ENCODE results near the gene IL23R. TPM values are rescaled to one million over a fixed set of nuclear protein-coding genes. Genes with fewer than 3 reads are reported as not detected.

IL23R gene
- total and polyA plus RNA-seq, 4 donors = 0.08 to 0.09 TPM; not detected in 2

GRCh38 chr1:67126974-67127373 is 39.3 kb upstream of the IL23R start:
- no peak overlapping the region for H3K4me3 ChIP-seq (ENCODE audit: low read depth in 1 of 3, low read length in 3 of 3)
- no peaks in the 10 kb centered on the region for H3K9me3 ChIP-seq (ENCODE audit: control insufficient read depth in 4 of 4, low read length in 3 of 4)
- WGBS = 33% methylated on average over 1 of the region's 1 CpG
- no peak for DNase-seq (ENCODE audit: low spot score)
- H3K4me1 ChIP-seq (ENCODE audit: control insufficient read depth in 4 of 4, insufficient read depth in 4 of 4, low read length in 3 of 4) = no peaks in the 10 kb centered on the region
- no peaks in the 10 kb centered on the region for H3K27me3 ChIP-seq (ENCODE audit: control insufficient read depth in 4 of 4, insufficient read depth in 4 of 4, low read length in 3 of 4)
- H3K9ac ChIP-seq (ENCODE audit: low read depth in 1 of 2, low read length in 2 of 2) = no peak overlapping the region
- TF ChIP-seq JUND (IDR thresholded peaks at IDR 0.05) = no peak
- TF ChIP-seq HNF4A (conservative IDR thresholded peaks at IDR 0.05) = no peak
- no peak for TF ChIP-seq FOXA2 (IDR thresholded peaks at IDR 0.05)
- TF ChIP-seq RAD21 (IDR thresholded peaks at IDR 0.05) = no peak
- TF ChIP-seq FOXA1 (IDR thresholded peaks at IDR 0.05) = no peak
- no peak for TF ChIP-seq SP1 (IDR thresholded peaks at IDR 0.05)
- TF ChIP-seq, protein P1, sequence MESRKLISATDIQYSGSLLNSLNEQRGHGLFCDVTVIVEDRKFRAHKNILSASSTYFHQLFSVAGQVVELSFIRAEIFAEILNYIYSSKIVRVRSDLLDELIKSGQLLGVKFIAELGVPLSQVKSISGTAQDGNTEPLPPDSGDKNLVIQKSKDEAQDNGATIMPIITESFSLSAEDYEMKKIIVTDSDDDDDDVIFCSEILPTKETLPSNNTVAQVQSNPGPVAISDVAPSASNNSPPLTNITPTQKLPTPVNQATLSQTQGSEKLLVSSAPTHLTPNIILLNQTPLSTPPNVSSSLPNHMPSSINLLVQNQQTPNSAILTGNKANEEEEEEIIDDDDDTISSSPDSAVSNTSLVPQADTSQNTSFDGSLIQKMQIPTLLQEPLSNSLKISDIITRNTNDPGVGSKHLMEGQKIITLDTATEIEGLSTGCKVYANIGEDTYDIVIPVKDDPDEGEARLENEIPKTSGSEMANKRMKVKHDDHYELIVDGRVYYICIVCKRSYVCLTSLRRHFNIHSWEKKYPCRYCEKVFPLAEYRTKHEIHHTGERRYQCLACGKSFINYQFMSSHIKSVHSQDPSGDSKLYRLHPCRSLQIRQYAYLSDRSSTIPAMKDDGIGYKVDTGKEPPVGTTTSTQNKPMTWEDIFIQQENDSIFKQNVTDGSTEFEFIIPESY (IDR thresholded peaks at IDR 0.05) = no peak
- no peak for TF ChIP-seq TAF1 (conservative IDR thresholded peaks at IDR 0.05)
- TF ChIP-seq, protein P2, sequence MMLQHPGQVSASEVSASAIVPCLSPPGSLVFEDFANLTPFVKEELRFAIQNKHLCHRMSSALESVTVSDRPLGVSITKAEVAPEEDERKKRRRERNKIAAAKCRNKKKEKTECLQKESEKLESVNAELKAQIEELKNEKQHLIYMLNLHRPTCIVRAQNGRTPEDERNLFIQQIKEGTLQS (IDR thresholded peaks at IDR 0.05) = no peak
- TF ChIP-seq CTCF (IDR thresholded peaks at IDR 0.05; ENCODE audit: low read depth, low read length, missing input control) = no peak
- TF ChIP-seq RXRA (IDR thresholded peaks at IDR 0.05) = no peak
- no peak for TF ChIP-seq HNF4G (IDR thresholded peaks at IDR 0.05)
- no peak for TF ChIP-seq NR2F2 (IDR thresholded peaks at IDR 0.05)
- TF ChIP-seq, protein P3, sequence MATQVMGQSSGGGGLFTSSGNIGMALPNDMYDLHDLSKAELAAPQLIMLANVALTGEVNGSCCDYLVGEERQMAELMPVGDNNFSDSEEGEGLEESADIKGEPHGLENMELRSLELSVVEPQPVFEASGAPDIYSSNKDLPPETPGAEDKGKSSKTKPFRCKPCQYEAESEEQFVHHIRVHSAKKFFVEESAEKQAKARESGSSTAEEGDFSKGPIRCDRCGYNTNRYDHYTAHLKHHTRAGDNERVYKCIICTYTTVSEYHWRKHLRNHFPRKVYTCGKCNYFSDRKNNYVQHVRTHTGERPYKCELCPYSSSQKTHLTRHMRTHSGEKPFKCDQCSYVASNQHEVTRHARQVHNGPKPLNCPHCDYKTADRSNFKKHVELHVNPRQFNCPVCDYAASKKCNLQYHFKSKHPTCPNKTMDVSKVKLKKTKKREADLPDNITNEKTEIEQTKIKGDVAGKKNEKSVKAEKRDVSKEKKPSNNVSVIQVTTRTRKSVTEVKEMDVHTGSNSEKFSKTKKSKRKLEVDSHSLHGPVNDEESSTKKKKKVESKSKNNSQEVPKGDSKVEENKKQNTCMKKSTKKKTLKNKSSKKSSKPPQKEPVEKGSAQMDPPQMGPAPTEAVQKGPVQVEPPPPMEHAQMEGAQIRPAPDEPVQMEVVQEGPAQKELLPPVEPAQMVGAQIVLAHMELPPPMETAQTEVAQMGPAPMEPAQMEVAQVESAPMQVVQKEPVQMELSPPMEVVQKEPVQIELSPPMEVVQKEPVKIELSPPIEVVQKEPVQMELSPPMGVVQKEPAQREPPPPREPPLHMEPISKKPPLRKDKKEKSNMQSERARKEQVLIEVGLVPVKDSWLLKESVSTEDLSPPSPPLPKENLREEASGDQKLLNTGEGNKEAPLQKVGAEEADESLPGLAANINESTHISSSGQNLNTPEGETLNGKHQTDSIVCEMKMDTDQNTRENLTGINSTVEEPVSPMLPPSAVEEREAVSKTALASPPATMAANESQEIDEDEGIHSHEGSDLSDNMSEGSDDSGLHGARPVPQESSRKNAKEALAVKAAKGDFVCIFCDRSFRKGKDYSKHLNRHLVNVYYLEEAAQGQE (IDR thresholded peaks at IDR 0.05) = no peak
- no peak overlapping the region for H3K27ac ChIP-seq (ENCODE audit: low read depth in 1 of 2, low read length in 2 of 2)
- H3K36me3 ChIP-seq (ENCODE audit: control insufficient read depth in 4 of 4, insufficient read depth in 3 of 4, low read depth in 1 of 4, low read length in 3 of 4) = no peaks in the 10 kb centered on the region

DNA sequence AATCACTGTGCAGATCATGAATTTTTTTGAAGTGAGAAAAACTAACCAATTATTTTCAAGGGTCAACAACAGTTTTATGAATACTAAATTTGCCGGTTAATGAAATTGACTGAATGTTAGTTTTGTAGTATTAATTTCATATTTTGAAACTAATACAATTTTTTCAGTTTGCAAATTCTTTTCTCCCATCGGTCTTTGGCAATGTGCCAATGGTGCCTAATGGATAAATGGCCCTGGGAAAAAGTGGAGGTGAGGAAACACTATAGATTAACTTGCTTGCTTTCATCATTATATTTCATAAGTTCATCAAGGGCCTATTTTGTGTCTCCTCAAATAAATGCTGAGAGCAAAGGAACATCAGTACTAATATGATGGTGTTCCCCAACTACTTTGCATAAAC is 35.6 kb upstream of the IL23R start:
- H3K9me3 ChIP-seq (ENCODE audit: control insufficient read depth in 4 of 4, low read length in 3 of 4) = no peaks in the 10 kb centered on the region
- H3K9ac ChIP-seq (ENCODE audit: low read depth in 1 of 2, low read length in 2 of 2) = no peak overlapping the region
- H3K36me3 ChIP-seq (ENCODE audit: control insufficient read depth in 4 of 4, insufficient read depth in 3 of 4, low read depth in 1 of 4, low read length in 3 of 4) = no peaks in the 10 kb centered on the region
- H3K4me3 ChIP-seq (ENCODE audit: low read depth in 1 of 3, low read length in 3 of 3) = no peak overlapping the region
- 59% methylated on average over 2 of the region's 2 CpGs for WGBS
- H3K27me3 ChIP-seq (ENCODE audit: control insufficient read depth in 4 of 4, insufficient read depth in 4 of 4, low read length in 3 of 4) = no peaks in the 10 kb centered on the region
- TF ChIP-seq SP1 (IDR thresholded peaks at IDR 0.05) = no peak
- no peak overlapping the region for H3K27ac ChIP-seq (ENCODE audit: low read depth in 1 of 2, low read length in 2 of 2)
- DNase-seq (ENCODE audit: low spot score) = no peak
- H3K4me1 ChIP-seq (ENCODE audit: control insufficient read depth in 4 of 4, insufficient read depth in 4 of 4, low read length in 3 of 4) = peaks cover 0 to 5% (median 2%) of the 10 kb centered on the region in 4 donors

Measured in liver (tissue), 9 donors.